Vagina (tissue), 2 donors: ENCODE results near the gene NTF3.

Source experiments
- POLR2A ChIP-seq, 2 donors: fragments of 450-650 bp; IDR thresholded peaks; one replicate each; pipeline ENCODE4 v1.6.1; 2017; ENCODE audit warnings: antibody characterized with exemption in 2 of 2, mild to moderate bottlenecking in 2 of 2, moderate library complexity in 2 of 2
- TF ChIP-seq, protein P1 (sequence below), 3 experiments: fragments of 450-650 bp in 2 of 3; fragments of 200-600 bp in 1 of 3; sonication (generic) in 1 of 3; IDR thresholded peaks; one replicate each; pipeline ENCODE4 v1.5.1; 2017 to 2019; ENCODE audit warnings: antibody characterized with exemption in 3 of 3, mild to moderate bottlenecking in 2 of 3, moderate library complexity in 2 of 3

DNA sequence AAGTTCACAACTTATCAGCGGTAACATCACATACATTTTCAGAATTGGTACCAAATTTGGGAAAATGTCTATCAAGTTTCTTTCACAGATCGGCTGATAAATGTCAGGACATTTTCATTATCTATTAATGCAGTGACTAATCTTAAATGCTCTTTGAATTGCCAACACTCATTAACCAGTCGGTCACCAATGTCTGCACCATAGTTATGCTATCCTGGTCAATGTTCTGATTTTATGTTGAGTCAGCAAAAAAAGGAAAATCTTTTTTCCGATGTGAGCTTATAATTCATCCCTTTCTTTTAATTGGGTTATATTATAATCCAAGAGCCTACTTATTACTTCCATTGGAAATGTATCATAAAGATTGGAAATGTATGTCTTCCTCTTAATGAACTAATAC is 77.2 kb downstream of the NTF3 start:
- TF ChIP-seq, protein P1, sequence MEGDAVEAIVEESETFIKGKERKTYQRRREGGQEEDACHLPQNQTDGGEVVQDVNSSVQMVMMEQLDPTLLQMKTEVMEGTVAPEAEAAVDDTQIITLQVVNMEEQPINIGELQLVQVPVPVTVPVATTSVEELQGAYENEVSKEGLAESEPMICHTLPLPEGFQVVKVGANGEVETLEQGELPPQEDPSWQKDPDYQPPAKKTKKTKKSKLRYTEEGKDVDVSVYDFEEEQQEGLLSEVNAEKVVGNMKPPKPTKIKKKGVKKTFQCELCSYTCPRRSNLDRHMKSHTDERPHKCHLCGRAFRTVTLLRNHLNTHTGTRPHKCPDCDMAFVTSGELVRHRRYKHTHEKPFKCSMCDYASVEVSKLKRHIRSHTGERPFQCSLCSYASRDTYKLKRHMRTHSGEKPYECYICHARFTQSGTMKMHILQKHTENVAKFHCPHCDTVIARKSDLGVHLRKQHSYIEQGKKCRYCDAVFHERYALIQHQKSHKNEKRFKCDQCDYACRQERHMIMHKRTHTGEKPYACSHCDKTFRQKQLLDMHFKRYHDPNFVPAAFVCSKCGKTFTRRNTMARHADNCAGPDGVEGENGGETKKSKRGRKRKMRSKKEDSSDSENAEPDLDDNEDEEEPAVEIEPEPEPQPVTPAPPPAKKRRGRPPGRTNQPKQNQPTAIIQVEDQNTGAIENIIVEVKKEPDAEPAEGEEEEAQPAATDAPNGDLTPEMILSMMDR (IDR thresholded peaks at IDR 0.05): no peak
- TF ChIP-seq POLR2A (IDR thresholded peaks at IDR 0.05): no peak
